MM.1S (cell line): Measurements from ENCODE around the gene CPLX1.

Experiments used
- DNase-seq: peaks from one replicate; pipeline ENCODE4 v3.0.0-alpha.2; 2015
- H2AFZ ChIP-seq: fragments of 300-600 bp; sonication (generic); 2 replicates; pipeline ENCODE4 v1.6.0; 2016; ENCODE audit warnings: antibody characterized with exemption, low read length
- H3F3A ChIP-seq: fragments of 300-600 bp; sonication (generic); 2 replicates; pipeline ENCODE4 v1.6.1; 2016; ENCODE audit warnings: mild to moderate bottlenecking, antibody characterized with exemption, low read length, moderate library complexity, mixed read lengths; ENCODE audit not compliant: insufficient read depth
- H3K27ac ChIP-seq: fragments of 300-600 bp; sonication (generic); 2 replicates; pipeline ENCODE4 v1.5.1; 2016; ENCODE audit warnings: mild to moderate bottlenecking, low read length
- H3K27me3 ChIP-seq: fragments of 300-600 bp; sonication (generic); replicated peaks from 2 replicates; pipeline ENCODE4 v1.6.0; 2016; ENCODE audit warnings: low read length; ENCODE audit not compliant: insufficient read depth
- H3K36me3 ChIP-seq: fragments of 300-600 bp; sonication (generic); replicated peaks from 2 replicates; pipeline ENCODE4 v1.6.1; 2016; ENCODE audit warnings: mild to moderate bottlenecking, low read length, mixed read lengths; ENCODE audit not compliant: insufficient read depth
- H3K4me1 ChIP-seq: fragments of 300-600 bp; sonication (generic); 2 replicates; pipeline ENCODE4 v1.6.1; 2016; ENCODE audit warnings: low read length, mixed read lengths
- H3K4me2 ChIP-seq: fragments of 300-600 bp; sonication (generic); 2 replicates; pipeline ENCODE4 v1.6.0; 2016; ENCODE audit warnings: low read depth, low read length
- H3K4me3 ChIP-seq: fragments of 300-600 bp; sonication (generic); 2 replicates; pipeline ENCODE4 v1.5.1; 2016; ENCODE audit warnings: low read length, mixed read lengths
- H3K79me2 ChIP-seq: fragments of 300-600 bp; sonication (generic); 2 replicates; pipeline ENCODE4 v1.6.1; 2016; ENCODE audit warnings: mixed run types, low read length, mixed read lengths
- H3K9ac ChIP-seq: fragments of 300-600 bp; sonication (generic); 2 replicates; pipeline ENCODE4 v1.6.1; 2016; ENCODE audit warnings: low read length, mixed read lengths
- H3K9me2 ChIP-seq: fragments of 300-600 bp; sonication (generic); replicated peaks from 2 replicates; pipeline ENCODE4 v1.6.1; 2016; ENCODE audit warnings: mild to moderate bottlenecking, low read length, mixed read lengths; ENCODE audit not compliant: insufficient read depth
- H3K9me3 ChIP-seq: fragments of 300-600 bp; sonication (generic); replicated peaks from 2 replicates; pipeline ENCODE4 v1.6.1; 2016; ENCODE audit warnings: mild to moderate bottlenecking, low read length, mixed read lengths; ENCODE audit not compliant: insufficient read depth
- H4K20me1 ChIP-seq: fragments of 300-600 bp; sonication (generic); 2 replicates; pipeline ENCODE4 v1.6.1; 2016; ENCODE audit warnings: mild to moderate bottlenecking, low read length, moderate library complexity, mixed read lengths; ENCODE audit not compliant: insufficient read depth
- CTCF ChIP-seq: fragments of 300-600 bp; sonication (generic); IDR thresholded peaks from 2 replicates; pipeline ENCODE4 v1.5.1; 2016; ENCODE audit warnings: antibody characterized with exemption, low read length, mixed read lengths
- EZH2 ChIP-seq: fragments of 300-600 bp; sonication (generic); optimal IDR thresholded peaks from 2 replicates; pipeline ENCODE3; 2017; ENCODE audit warnings: low read depth, mild to moderate bottlenecking, antibody characterized with exemption, low read length, mixed read lengths
- EZH2phosphoT487 ChIP-seq: fragments of 300-600 bp; sonication (generic); IDR thresholded peaks from 2 replicates; pipeline ENCODE4 v1.6.1; 2018; ENCODE audit warnings: antibody characterized with exemption, low read length

CPLX1 gene

GRCh38 chr4:848307-848691 is 22.4 kb upstream of the CPLX1 start:
- Histone ChIP-seq H3K27me3 (no peaks in the 10 kb centered on the region), H3K79me2 (no peaks in the 10 kb centered on the region), H3K9me3 (no peaks in the 10 kb centered on the region), H3K9me2 (no peaks in the 10 kb centered on the region), H3K4me2 (no peak overlapping the region), H3K4me3 (no peak overlapping the region), H3F3A (no peaks in the 10 kb centered on the region), H3K4me1 (no peaks in the 10 kb centered on the region), H4K20me1 (no peaks in the 10 kb centered on the region), H2AFZ (no peak overlapping the region), H3K9ac (no peak overlapping the region), H3K27ac (no peak overlapping the region), H3K36me3 (no peaks in the 10 kb centered on the region)
- TF ChIP-seq EZH2phosphoT487: no peak
- no peak for TF ChIP-seq CTCF
- TF ChIP-seq EZH2: no peak
- no peak for DNase-seq

- no peak for DNase-seq
- Histone ChIP-seq H3K27ac (no peak overlapping the region), H3K27me3 (no peaks in the 10 kb centered on the region), H3K79me2 (no peaks in the 10 kb centered on the region), H4K20me1 (no peaks in the 10 kb centered on the region), H3K9me2 (no peaks in the 10 kb centered on the region), H3K36me3 (no peaks in the 10 kb centered on the region), H3K4me2 (no peak overlapping the region), H3K9me3 (no peaks in the 10 kb centered on the region), H3K4me1 (no peaks in the 10 kb centered on the region), H3K4me3 (no peak overlapping the region), H3K9ac (no peak overlapping the region), H2AFZ (no peak overlapping the region), H3F3A (no peaks in the 10 kb centered on the region)
- TF ChIP-seq EZH2 (no peak), CTCF (no peak), EZH2phosphoT487 (no peak)
Observed at GRCh38 chr4:845836-846251, 19.9 kb upstream of the CPLX1 start.

- TF ChIP-seq CTCF (no peak), EZH2 (no peak), EZH2phosphoT487 (no peak)
- Histone ChIP-seq H2AFZ (no peak overlapping the region), H3K9me2 (no peaks in the 10 kb centered on the region), H3K9me3 (no peaks in the 10 kb centered on the region), H3K4me3 (no peak overlapping the region), H4K20me1 (no peaks in the 10 kb centered on the region), H3K9ac (no peak overlapping the region), H3K27me3 (no peaks in the 10 kb centered on the region), H3K4me1 (no peaks in the 10 kb centered on the region), H3K36me3 (no peaks in the 10 kb centered on the region), H3F3A (no peaks in the 10 kb centered on the region), H3K4me2 (no peak overlapping the region), H3K27ac (no peak overlapping the region), H3K79me2 (no peaks in the 10 kb centered on the region)
- DNase-seq: no peak
Observed at GRCh38 chr4:845233-845835, 19.4 kb upstream of the CPLX1 start.
